Measurements from ENCODE around the gene COL1A1. TPM values are rescaled to one million over a fixed set of nuclear protein-coding genes. Genes with fewer than 3 reads are reported as not detected.
A peak's percentile ranks its signal among the peaks of the same experiment; 100 is the strongest.

COL1A1 gene
- total and polyA plus RNA-seq, 5 donors from 2014 or later = 26.2 TPM; not detected in 4

DNA sequence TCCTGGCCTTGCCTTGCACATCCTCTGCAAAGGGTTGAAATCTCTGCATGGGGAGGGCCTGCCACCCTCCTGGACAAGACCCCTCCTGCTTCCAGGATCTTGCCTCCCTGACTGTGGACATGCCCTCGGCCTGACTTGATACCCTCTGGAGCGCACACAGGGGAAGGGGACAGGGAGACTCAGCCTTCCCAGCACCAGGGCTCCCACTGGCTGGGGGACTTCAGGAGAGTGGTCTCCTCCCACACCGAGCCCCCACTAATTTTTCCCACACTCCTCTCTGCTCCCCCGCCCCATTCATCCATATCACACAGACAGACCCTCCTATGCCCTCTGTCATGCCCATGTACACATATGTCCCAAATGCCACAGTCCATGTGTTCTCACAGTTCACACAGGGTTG, 21.3 kb downstream of the COL1A1 start:
- H3K4me3 ChIP-seq (ENCODE audit: low read depth, low read length) = no peak overlapping the region
- peaks cover 18% of the 10 kb centered on the region for H3K27me3 Mint-ChIP-seq
- no peak overlapping the region for H3K27ac Mint-ChIP-seq
- no peaks in the 10 kb centered on the region for H3K9me3 Mint-ChIP-seq
- no peaks in the 10 kb centered on the region for H3K36me3 Mint-ChIP-seq
- no peak for ATAC-seq (ENCODE audit: low read depth in 2 of 2)
- peaks cover 0 to 21% (median 13%) of the 10 kb centered on the region in 4 donors for H3K4me1 Mint-ChIP-seq
- H3K4me1 ChIP-seq (ENCODE audit: control insufficient read depth, insufficient read depth, low read length, poor library complexity, severe bottlenecking) = no peaks in the 10 kb centered on the region
- H3K27ac ChIP-seq (ENCODE audit: insufficient read depth, low read length, poor library complexity, severe bottlenecking) = no peak overlapping the region
- no peaks in the 10 kb centered on the region for H3K36me3 ChIP-seq (ENCODE audit: control insufficient read depth, insufficient read depth, low read length)
- H3K27me3 ChIP-seq (ENCODE audit: control insufficient read depth, insufficient read depth, low read length) = no peaks in the 10 kb centered on the region
- no peak for DNase-seq
- H3K4me3 Mint-ChIP-seq = no peak overlapping the region
- no peaks in the 10 kb centered on the region for H3K9me3 ChIP-seq (ENCODE audit: control insufficient read depth in 2 of 2, low read length in 2 of 2)

DNA sequence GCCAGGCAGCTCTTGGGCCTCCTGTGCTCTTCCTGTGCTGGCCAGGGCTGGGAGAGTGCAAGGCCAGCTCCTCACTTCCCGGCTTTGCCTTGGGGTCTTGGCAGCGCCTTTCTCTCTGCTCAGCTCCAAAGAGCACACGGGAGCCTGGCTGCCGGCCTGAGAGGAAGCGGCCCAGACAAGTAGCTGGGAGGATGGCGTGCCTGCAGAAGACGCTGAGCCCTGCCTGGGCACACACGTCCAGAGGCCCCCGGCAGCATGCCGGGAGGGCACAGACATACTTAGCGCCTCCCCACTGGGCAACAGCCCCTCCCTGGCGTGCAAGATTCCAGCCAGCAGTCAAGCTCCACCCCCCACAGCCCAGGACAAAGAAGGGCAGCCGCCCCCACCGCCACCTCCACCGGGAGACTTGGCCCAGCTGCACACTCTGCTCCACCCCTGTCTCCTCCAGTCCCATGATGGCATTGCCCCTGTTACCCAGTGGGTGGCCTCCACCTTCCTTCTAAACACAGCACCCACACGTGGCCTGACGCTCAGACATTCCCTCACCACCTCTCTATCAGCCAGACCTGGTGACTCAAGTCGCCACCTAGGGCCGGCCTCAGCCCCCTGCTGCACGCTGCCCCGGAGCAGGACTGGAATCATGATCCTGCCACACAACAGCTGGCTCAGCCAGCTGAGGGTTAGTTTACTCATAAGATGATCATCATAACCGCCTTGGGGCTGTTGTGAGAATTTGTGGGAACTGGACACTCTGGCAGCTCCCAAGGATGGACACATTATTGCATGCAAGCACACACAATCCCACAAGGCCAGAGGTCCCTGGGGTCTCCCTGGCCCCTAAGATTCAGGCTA, 23.2 kb downstream of the COL1A1 start:
- Histone ChIP-seq H3K4me1 (ENCODE audit: control insufficient read depth, insufficient read depth, low read length, poor library complexity, severe bottlenecking) (no peaks in the 10 kb centered on the region), H3K9me3 (ENCODE audit: control insufficient read depth in 2 of 2, low read length in 2 of 2) (no peaks in the 10 kb centered on the region), H3K4me3 (ENCODE audit: low read depth, low read length) (no peak overlapping the region), H3K27me3 (ENCODE audit: control insufficient read depth, insufficient read depth, low read length) (no peaks in the 10 kb centered on the region), H3K36me3 (ENCODE audit: control insufficient read depth, insufficient read depth, low read length) (no peaks in the 10 kb centered on the region), H3K27ac (ENCODE audit: insufficient read depth, low read length, poor library complexity, severe bottlenecking) (no peak overlapping the region)
- no peaks in the 10 kb centered on the region for H3K9me3 Mint-ChIP-seq
- peak overlapping the region in 3 of 4 donors; percentile 58 to 88 (median 67) for H3K4me3 Mint-ChIP-seq
- peaks cover 0 to 11% (median 7%) of the 10 kb centered on the region in 4 donors for H3K4me1 Mint-ChIP-seq
- H3K27ac Mint-ChIP-seq = peak overlapping the region in 2 of 3 donors; percentile 34 to 69
- ATAC-seq (ENCODE audit: low read depth in 2 of 2) (peak; percentile 84 to 87), DNase-seq (peak in 2 of 3 donors; percentile 35 to 64)
- H3K27me3 Mint-ChIP-seq = peaks cover 17% of the 10 kb centered on the region
- no peaks in the 10 kb centered on the region for H3K36me3 Mint-ChIP-seq

DNA sequence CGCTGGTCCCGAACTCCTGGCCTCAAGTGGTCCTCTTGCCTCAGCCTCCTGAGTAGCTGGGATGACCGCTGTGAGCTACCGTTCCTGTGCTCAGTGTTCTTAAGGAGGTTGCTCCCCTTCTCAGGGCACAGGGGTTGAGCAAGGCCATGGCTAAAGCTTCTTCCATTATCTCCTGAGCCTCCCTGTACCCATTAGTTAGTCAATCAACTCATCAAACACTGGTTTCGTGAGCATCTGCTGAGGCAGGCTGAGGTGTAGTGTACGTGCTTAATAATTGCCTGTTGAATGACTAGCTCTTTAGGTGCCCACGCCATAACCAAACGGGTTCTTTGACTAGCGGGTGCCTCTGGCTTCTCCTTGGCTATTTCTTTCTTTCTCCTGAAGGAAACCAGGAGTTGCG, 24.0 kb downstream of the COL1A1 start:
- DNase-seq = no peak
- Histone ChIP-seq H3K27me3 (ENCODE audit: control insufficient read depth, insufficient read depth, low read length) (no peaks in the 10 kb centered on the region), H3K4me1 (ENCODE audit: control insufficient read depth, insufficient read depth, low read length, poor library complexity, severe bottlenecking) (no peaks in the 10 kb centered on the region), H3K27ac (ENCODE audit: insufficient read depth, low read length, poor library complexity, severe bottlenecking) (no peak overlapping the region), H3K9me3 (ENCODE audit: control insufficient read depth in 2 of 2, low read length in 2 of 2) (no peaks in the 10 kb centered on the region), H3K4me3 (ENCODE audit: low read depth, low read length) (no peak overlapping the region), H3K36me3 (ENCODE audit: control insufficient read depth, insufficient read depth, low read length) (no peaks in the 10 kb centered on the region)
- Mint-ChIP-seq H3K27ac (no peak overlapping the region), H3K4me1 (peaks cover 0 to 11% (median 6%) of the 10 kb centered on the region in 4 donors), H3K9me3 (no peaks in the 10 kb centered on the region), H3K4me3 (no peak overlapping the region), H3K27me3 (peaks cover 17% of the 10 kb centered on the region), H3K36me3 (no peaks in the 10 kb centered on the region)
- ATAC-seq (ENCODE audit: low read depth in 2 of 2) = no peak

DNA sequence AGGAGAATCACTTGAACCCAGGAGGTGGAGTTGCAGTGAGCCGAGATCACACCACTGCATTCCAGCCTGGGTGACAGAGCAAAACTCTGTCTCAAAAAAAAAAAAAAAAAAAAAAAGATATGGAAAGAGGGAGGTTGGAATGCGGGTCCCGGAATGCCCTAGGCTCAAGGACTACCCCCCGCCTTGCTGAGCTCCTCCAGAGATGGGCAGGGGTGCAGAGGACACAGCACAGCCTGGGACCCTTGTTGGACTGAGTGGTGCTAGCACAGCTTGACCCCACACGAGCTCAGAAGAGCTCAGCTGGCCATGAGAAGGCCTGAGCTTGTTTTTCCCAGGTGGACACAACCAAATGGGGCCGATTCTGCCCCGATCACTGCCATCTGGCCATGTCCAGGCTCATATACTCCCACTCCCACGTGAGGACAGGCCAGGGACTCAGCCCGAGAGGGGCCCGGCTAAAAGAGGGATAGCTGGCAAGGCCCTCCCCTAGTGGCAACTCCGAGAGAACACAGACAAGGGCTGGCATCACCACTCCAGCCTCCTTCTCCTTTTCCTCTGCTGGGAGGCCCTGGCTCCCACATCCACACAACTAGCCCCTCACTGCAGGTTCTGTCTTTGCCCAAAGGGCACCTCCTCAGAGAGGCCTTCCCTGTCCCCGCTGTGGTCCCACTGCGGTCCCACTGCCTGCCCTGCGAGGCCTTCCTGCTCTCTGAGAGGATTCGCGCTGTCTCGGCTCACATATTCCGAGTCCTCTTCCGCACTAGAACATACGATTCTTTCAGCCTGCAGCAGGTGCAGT, 24.7 kb downstream of the COL1A1 start:
- no peak overlapping the region for H3K4me3 ChIP-seq (ENCODE audit: low read depth, low read length)
- peaks cover 0 to 11% (median 6%) of the 10 kb centered on the region in 4 donors for H3K4me1 Mint-ChIP-seq
- ATAC-seq (ENCODE audit: low read depth in 2 of 2) (no peak), DNase-seq (no peak)
- H3K9me3 ChIP-seq (ENCODE audit: control insufficient read depth in 2 of 2, low read length in 2 of 2) = no peaks in the 10 kb centered on the region
- H3K27me3 Mint-ChIP-seq = peaks cover 17% of the 10 kb centered on the region
- no peaks in the 10 kb centered on the region for H3K9me3 Mint-ChIP-seq
- no peak overlapping the region for H3K4me3 Mint-ChIP-seq
- no peaks in the 10 kb centered on the region for H3K27me3 ChIP-seq (ENCODE audit: control insufficient read depth, insufficient read depth, low read length)
- no peaks in the 10 kb centered on the region for H3K36me3 Mint-ChIP-seq
- H3K4me1 ChIP-seq (ENCODE audit: control insufficient read depth, insufficient read depth, low read length, poor library complexity, severe bottlenecking) = no peaks in the 10 kb centered on the region
- no peaks in the 10 kb centered on the region for H3K36me3 ChIP-seq (ENCODE audit: control insufficient read depth, insufficient read depth, low read length)
- peak overlapping the region in 1 of 3 donors; percentile 78 for H3K27ac Mint-ChIP-seq
- no peak overlapping the region for H3K27ac ChIP-seq (ENCODE audit: insufficient read depth, low read length, poor library complexity, severe bottlenecking)

DNA sequence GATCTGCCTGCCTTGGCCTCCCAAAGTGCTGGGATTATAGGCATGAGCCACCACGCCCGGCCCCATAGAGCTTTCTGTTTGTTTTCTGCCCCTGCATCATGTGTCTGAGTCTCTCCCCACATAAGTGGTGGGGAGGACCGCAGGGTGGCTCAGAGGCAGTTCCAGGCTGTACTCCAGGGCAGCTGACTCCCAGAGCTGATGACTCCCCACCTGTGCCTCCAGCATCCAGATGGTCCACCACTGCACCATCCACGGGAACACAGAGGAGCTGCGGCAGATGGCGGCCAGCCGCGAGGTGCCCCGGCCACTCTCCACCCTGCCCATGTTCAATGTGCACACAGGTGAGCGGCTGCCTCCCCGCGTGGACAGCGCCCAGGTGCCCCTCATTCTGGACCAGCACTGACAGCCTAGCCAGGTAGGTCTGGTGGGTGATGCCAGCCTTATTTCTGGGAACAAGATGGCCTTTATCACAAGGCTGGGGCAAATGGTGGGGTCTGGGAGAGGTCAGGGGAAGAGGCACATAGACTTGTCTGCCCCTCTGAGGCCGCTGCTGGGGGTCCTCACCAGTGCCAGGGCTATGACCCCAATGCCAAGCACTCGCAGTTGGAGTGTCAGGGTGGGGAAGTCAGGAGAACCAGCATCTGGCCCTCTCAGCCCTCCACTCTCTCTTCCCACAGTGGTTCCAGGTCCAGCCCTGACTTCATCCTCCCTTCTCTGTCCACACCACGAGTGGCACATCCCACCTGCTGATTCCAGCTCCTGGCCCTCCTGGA, 26.2 kb downstream of the COL1A1 start:
- no peak for DNase-seq
- no peak overlapping the region for H3K4me3 ChIP-seq (ENCODE audit: low read depth, low read length)
- H3K27me3 ChIP-seq (ENCODE audit: control insufficient read depth, insufficient read depth, low read length) = no peaks in the 10 kb centered on the region
- no peaks in the 10 kb centered on the region for H3K36me3 ChIP-seq (ENCODE audit: control insufficient read depth, insufficient read depth, low read length)
- Mint-ChIP-seq H3K36me3 (no peaks in the 10 kb centered on the region), H3K27me3 (peaks cover 17% of the 10 kb centered on the region), H3K27ac (no peak overlapping the region), H3K4me1 (peaks cover 0 to 11% (median 6%) of the 10 kb centered on the region in 4 donors), H3K9me3 (no peaks in the 10 kb centered on the region), H3K4me3 (no peak overlapping the region)
- no peaks in the 10 kb centered on the region for H3K9me3 ChIP-seq (ENCODE audit: control insufficient read depth in 2 of 2, low read length in 2 of 2)
- H3K4me1 ChIP-seq (ENCODE audit: control insufficient read depth, insufficient read depth, low read length, poor library complexity, severe bottlenecking) = no peaks in the 10 kb centered on the region
- H3K27ac ChIP-seq (ENCODE audit: insufficient read depth, low read length, poor library complexity, severe bottlenecking) = no peak overlapping the region
- ATAC-seq (ENCODE audit: low read depth in 2 of 2) = no peak

DNA sequence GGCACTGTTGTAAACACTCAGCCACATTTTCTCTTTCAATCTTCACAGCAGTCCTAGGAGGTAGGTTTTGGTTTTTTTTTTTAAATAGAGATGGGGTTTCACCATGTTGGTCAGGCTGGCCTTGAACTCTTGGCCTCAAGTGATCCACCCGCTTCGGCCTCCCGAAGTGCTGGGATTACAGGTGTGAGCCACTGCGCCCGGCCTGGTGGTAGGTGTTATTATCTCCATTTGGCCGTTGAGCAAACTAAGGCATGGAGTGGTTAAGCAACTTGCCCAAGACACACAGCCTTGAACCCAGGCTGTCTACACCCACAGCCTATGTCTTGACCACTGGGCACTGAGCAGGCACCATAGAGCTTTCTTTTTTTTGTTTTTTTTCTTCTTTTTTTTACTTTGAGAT, 27.0 kb downstream of the COL1A1 start:
- Histone ChIP-seq H3K4me1 (ENCODE audit: control insufficient read depth, insufficient read depth, low read length, poor library complexity, severe bottlenecking) (peaks cover 2% of the 10 kb centered on the region), H3K36me3 (ENCODE audit: control insufficient read depth, insufficient read depth, low read length) (no peaks in the 10 kb centered on the region)
- no peak for ATAC-seq (ENCODE audit: low read depth in 2 of 2)

DNA sequence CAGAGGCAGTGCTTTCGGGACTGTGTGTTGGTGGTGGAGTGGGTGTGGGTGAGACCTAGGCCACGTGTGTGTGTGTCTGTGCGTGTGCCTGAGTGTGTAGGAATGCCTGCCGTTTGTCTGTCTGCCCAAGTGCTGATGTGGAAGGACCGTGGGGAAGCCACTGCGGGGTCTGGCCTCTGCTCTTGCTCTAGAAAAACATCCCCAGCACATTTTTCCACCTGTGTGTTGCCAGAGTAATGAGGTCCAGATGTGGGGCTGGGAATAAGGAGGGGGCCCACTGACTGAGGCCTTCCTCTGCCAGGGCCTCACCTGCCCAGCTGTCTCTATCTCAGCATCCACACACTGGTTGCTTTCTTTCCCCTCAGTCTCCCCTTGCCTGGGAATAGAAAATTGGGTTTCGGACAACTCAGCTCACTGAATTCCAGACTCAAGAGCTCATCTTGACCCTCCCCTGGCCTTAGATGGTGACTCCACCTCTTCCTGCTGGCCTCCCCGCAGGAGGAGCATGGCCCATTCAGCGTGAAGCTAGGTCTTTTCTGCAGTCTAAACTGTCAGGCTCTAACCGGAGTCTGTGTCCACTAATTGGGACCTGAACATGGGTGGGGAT, 28.0 kb downstream of the COL1A1 start:
- Mint-ChIP-seq H3K9me3 (no peaks in the 10 kb centered on the region), H3K27ac (no peak overlapping the region), H3K36me3 (no peaks in the 10 kb centered on the region), H3K27me3 (peaks cover 18% of the 10 kb centered on the region), H3K4me3 (no peak overlapping the region), H3K4me1 (peaks cover 0 to 16% (median 12%) of the 10 kb centered on the region in 4 donors)
- H3K4me1 ChIP-seq (ENCODE audit: control insufficient read depth, insufficient read depth, low read length, poor library complexity, severe bottlenecking) = peaks cover 10% of the 10 kb centered on the region
- H3K27me3 ChIP-seq (ENCODE audit: control insufficient read depth, insufficient read depth, low read length) = no peaks in the 10 kb centered on the region
- H3K27ac ChIP-seq (ENCODE audit: insufficient read depth, low read length, poor library complexity, severe bottlenecking) = no peak overlapping the region
- ATAC-seq (ENCODE audit: low read depth in 2 of 2) (no peak), DNase-seq (no peak)
- H3K9me3 ChIP-seq (ENCODE audit: control insufficient read depth in 2 of 2, low read length in 2 of 2) = no peaks in the 10 kb centered on the region
- no peak overlapping the region for H3K4me3 ChIP-seq (ENCODE audit: low read depth, low read length)
- H3K36me3 ChIP-seq (ENCODE audit: control insufficient read depth, insufficient read depth, low read length) = no peaks in the 10 kb centered on the region

More for the DNA sequence above, 27.0 kb downstream of the COL1A1 start:
- Mint-ChIP-seq H3K4me1 (peaks cover 0 to 11% (median 6%) of the 10 kb centered on the region in 4 donors), H3K9me3 (no peaks in the 10 kb centered on the region), H3K27ac (no peak overlapping the region), H3K36me3 (no peaks in the 10 kb centered on the region), H3K27me3 (peaks cover 14% of the 10 kb centered on the region), H3K4me3 (no peak overlapping the region)
- Histone ChIP-seq H3K27ac (ENCODE audit: insufficient read depth, low read length, poor library complexity, severe bottlenecking) (no peak overlapping the region), H3K9me3 (ENCODE audit: control insufficient read depth in 2 of 2, low read length in 2 of 2) (no peaks in the 10 kb centered on the region), H3K27me3 (ENCODE audit: control insufficient read depth, insufficient read depth, low read length) (no peaks in the 10 kb centered on the region), H3K4me3 (ENCODE audit: low read depth, low read length) (no peak overlapping the region)
- no peak for DNase-seq
